Keratinocyte (primary cell): ENCODE data around the gene BMP8B. TPM values are rescaled to one million over a fixed set of nuclear protein-coding genes. Genes with fewer than 3 reads are reported as not detected.
A peak's percentile ranks its signal among the peaks of the same experiment; 100 is the strongest.

Experiments used
- DNase-seq: peaks from one replicate; pipeline ENCODE4 v3.0.0-alpha.2; 2011; ENCODE audit warnings: low read depth, missing footprints, low spot score
- FAIRE-seq: peaks from 2 replicates; lab custom pipeline; 2011; peaks lifted over from hg19 to GRCh38; lab: Jason Lieb, UNC
- H2AFZ ChIP-seq: 2 replicates; pipeline ENCODE4 v1.6.0; 2012; ENCODE audit warnings: low read length, control low read depth, inconsistent platforms; ENCODE audit not compliant: control insufficient read depth
- H3K27ac ChIP-seq: 2 replicates; pipeline ENCODE4 v1.5.1; 2011; ENCODE audit warnings: low read length; ENCODE audit not compliant: control insufficient read depth, insufficient read depth
- H3K27me3 ChIP-seq: 3 replicates; pipeline ENCODE4 v1.6.0; 2011; ENCODE audit warnings: low read length; ENCODE audit not compliant: control insufficient read depth, insufficient read depth; ENCODE audit errors: extremely low read depth
- H3K36me3 ChIP-seq, 2 experiments: 2 replicates in 1 of 2; 3 replicates in 1 of 2; pipeline ENCODE4 v1.5.1; 2011; ENCODE audit warnings: low read length in 2 of 2, mild to moderate bottlenecking in 1 of 2; ENCODE audit not compliant: control insufficient read depth in 2 of 2, insufficient read depth in 2 of 2; ENCODE audit errors: extremely low read depth in 1 of 2
- H3K4me1 ChIP-seq: 3 replicates; pipeline ENCODE4 v1.5.1; 2011; ENCODE audit warnings: low read length; ENCODE audit not compliant: control insufficient read depth, insufficient read depth; ENCODE audit errors: extremely low read depth
- H3K4me2 ChIP-seq: 3 replicates; pipeline ENCODE4 v1.6.0; 2011; ENCODE audit warnings: low read depth, low read length; ENCODE audit not compliant: control insufficient read depth, insufficient read depth; ENCODE audit errors: extremely low read depth
- H3K4me3 ChIP-seq, 3 experiments: fragments of 200-600 bp in 1 of 3; sonication (generic) in 1 of 3; 2 replicates in 2 of 3; 3 replicates in 1 of 3; pipeline ENCODE4 v1.5.1; 2011 to 2016; ENCODE audit warnings: low read length in 3 of 3, mild to moderate bottlenecking in 3 of 3, control low read depth in 2 of 3, inconsistent platforms in 1 of 3, low read depth in 1 of 3, mixed read lengths in 1 of 3, mixed run types in 1 of 3, moderate library complexity in 1 of 3; ENCODE audit not compliant: control insufficient read depth in 2 of 3, insufficient read depth in 2 of 3; ENCODE audit errors: extremely low read depth in 1 of 3
- H3K79me2 ChIP-seq: 2 replicates; pipeline ENCODE4 v1.6.0; 2012; ENCODE audit warnings: low read length; ENCODE audit not compliant: control insufficient read depth, insufficient read depth
- H3K9ac ChIP-seq: 3 replicates; pipeline ENCODE4 v1.6.0; 2011; ENCODE audit warnings: low read length; ENCODE audit not compliant: control insufficient read depth, insufficient read depth; ENCODE audit errors: extremely low read depth
- H3K9me1 ChIP-seq: 3 replicates; pipeline ENCODE4 v1.6.0; 2011; ENCODE audit warnings: low read length; ENCODE audit not compliant: control insufficient read depth, insufficient read depth; ENCODE audit errors: extremely low read depth
- H3K9me3 ChIP-seq: 2 replicates; pipeline ENCODE4 v1.5.1; 2012; ENCODE audit warnings: low read depth, low read length; ENCODE audit not compliant: control insufficient read depth
- H4K20me1 ChIP-seq: 3 replicates; pipeline ENCODE4 v1.6.0; 2011; ENCODE audit warnings: low read length; ENCODE audit not compliant: control insufficient read depth, insufficient read depth; ENCODE audit errors: extremely low read depth
- EZH2 ChIP-seq: IDR thresholded peaks from one replicate; pipeline ENCODE4 v1.6.1; 2012; ENCODE audit warnings: inconsistent platforms, mild to moderate bottlenecking, low read length, moderate library complexity
- dilution Hi-C: fragments of 300-500 bp; cut with MboI; formaldehyde crosslinking; loops from one replicate; pipeline ENCODE4 v1.7.0; 2020; ENCODE audit warnings: low sequenced_read_pairs; ENCODE audit not compliant: extremely low pct_ligation_motif_present
- polyA plus RNA-seq, 5 experiments: library from polyadenylated mRNA; depleted of rRNA in 3 of 5; stranded (reverse) in 3 of 5; stranded (forward) in 1 of 5; unstranded in 1 of 5; fragments of >200 nt; gene quantifications; 1 replicate in 1 of 5; 2 replicates in 3 of 5; 3 replicates in 1 of 5; pipeline versions ENCODE4 v1.2.1 to v1.2.3, GENCODE V29; 2011 to 2012; ENCODE audit warnings: missing spikeins in 2 of 5, low read depth in 1 of 5, low replicate concordance in 1 of 5
- TF ChIP-seq, protein P1 (sequence below), 3 experiments: IDR thresholded peaks in 1 of 3; conservative IDR thresholded peaks in 1 of 3; optimal IDR thresholded peaks in 1 of 3; 2 replicates in 2 of 3; 3 replicates in 1 of 3; pipeline versions ENCODE3 to v1.5.1; 2011; ENCODE audit warnings: low read length in 3 of 3, mild to moderate bottlenecking in 3 of 3, moderate library complexity in 2 of 3, control low read depth in 1 of 3, inconsistent platforms in 1 of 3; ENCODE audit not compliant: insufficient read depth in 2 of 3; ENCODE audit errors: extremely low read depth in 1 of 3

BMP8B gene
- polyA plus RNA-seq, 1 donor (not counting 4 experiments of a cell fraction or from before 2014, with no cell fraction given): 0.04 TPM

- dilution Hi-C loops: no loop called here
- Histone ChIP-seq H3K4me3 (no peak overlapping the region), H3K9ac (no peak overlapping the region), H3K79me2 (no peaks in the 10 kb centered on the region), H3K36me3 (no peaks in the 10 kb centered on the region), H3K4me2 (no peak overlapping the region), H4K20me1 (no peaks in the 10 kb centered on the region), H3K9me3 (no peaks in the 10 kb centered on the region), H2AFZ (no peak overlapping the region), H3K27me3 (no peaks in the 10 kb centered on the region), H3K9me1 (no peaks in the 10 kb centered on the region), H3K27ac (no peak overlapping the region), H3K4me1 (peaks cover 16% of the 10 kb centered on the region)
- FAIRE-seq (no peak), DNase-seq (no peak)
- TF ChIP-seq, protein P1, sequence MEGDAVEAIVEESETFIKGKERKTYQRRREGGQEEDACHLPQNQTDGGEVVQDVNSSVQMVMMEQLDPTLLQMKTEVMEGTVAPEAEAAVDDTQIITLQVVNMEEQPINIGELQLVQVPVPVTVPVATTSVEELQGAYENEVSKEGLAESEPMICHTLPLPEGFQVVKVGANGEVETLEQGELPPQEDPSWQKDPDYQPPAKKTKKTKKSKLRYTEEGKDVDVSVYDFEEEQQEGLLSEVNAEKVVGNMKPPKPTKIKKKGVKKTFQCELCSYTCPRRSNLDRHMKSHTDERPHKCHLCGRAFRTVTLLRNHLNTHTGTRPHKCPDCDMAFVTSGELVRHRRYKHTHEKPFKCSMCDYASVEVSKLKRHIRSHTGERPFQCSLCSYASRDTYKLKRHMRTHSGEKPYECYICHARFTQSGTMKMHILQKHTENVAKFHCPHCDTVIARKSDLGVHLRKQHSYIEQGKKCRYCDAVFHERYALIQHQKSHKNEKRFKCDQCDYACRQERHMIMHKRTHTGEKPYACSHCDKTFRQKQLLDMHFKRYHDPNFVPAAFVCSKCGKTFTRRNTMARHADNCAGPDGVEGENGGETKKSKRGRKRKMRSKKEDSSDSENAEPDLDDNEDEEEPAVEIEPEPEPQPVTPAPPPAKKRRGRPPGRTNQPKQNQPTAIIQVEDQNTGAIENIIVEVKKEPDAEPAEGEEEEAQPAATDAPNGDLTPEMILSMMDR (optimal IDR thresholded peaks at IDR 0.05 in 1 of 3, IDR thresholded peaks at IDR 0.05 in 1 of 3, conservative IDR thresholded peaks at IDR 0.05 in 1 of 3; ENCODE audit: extremely low read depth in 1 of 3, insufficient read depth in 2 of 3, low read length in 3 of 3): no peak
- TF ChIP-seq EZH2: no peak
Measured at GRCh38 chr1:39802496-39803260, 14.0 kb upstream of the BMP8B start.

GRCh38 chr1:39800471-39800835 is 11.8 kb upstream of the BMP8B start:
- dilution Hi-C loops: no loop called here
- Histone ChIP-seq H3K9me1 (no peaks in the 10 kb centered on the region), H3K4me2 (no peak overlapping the region), H3K36me3 (no peaks in the 10 kb centered on the region), H3K79me2 (no peaks in the 10 kb centered on the region), H4K20me1 (no peaks in the 10 kb centered on the region), H2AFZ (no peak overlapping the region), H3K4me3 (no peak overlapping the region), H3K9ac (no peak overlapping the region), H3K27me3 (no peaks in the 10 kb centered on the region), H3K9me3 (no peaks in the 10 kb centered on the region), H3K4me1 (peaks cover 16% of the 10 kb centered on the region), H3K27ac (peak overlapping the region; percentile 26)
- TF ChIP-seq, protein P1 (optimal IDR thresholded peaks at IDR 0.05 in 1 of 3, IDR thresholded peaks at IDR 0.05 in 1 of 3, conservative IDR thresholded peaks at IDR 0.05 in 1 of 3; ENCODE audit: extremely low read depth in 1 of 3, insufficient read depth in 2 of 3, low read length in 3 of 3): no peak
- no peak for TF ChIP-seq EZH2
- DNase-seq (no peak), FAIRE-seq (no peak)
